ENCODE results near the gene LEKR1. TPM values are rescaled to one million over a fixed set of nuclear protein-coding genes. Genes with fewer than 3 reads are reported as not detected.

LEKR1 gene
- total and polyA plus RNA-seq, 2 donors = 0.37 to 2.7 TPM

GRCh38 chr3:157063469-157063868, 237.3 kb downstream of the LEKR1 start:
- Histone ChIP-seq H3K27ac (ENCODE audit: low read depth) (no peak overlapping the region), H3K36me3 (ENCODE audit: insufficient read depth) (no peaks in the 10 kb centered on the region), H3K4me1 (ENCODE audit: insufficient read depth) (no peaks in the 10 kb centered on the region), H3K4me3 (ENCODE audit: low read depth, low read length) (no peak overlapping the region)
- DNase-seq (ENCODE audit: extremely low spot score) = no peak
- WGBS = 83% methylated on average over 5 of the region's 5 CpGs

DNA sequence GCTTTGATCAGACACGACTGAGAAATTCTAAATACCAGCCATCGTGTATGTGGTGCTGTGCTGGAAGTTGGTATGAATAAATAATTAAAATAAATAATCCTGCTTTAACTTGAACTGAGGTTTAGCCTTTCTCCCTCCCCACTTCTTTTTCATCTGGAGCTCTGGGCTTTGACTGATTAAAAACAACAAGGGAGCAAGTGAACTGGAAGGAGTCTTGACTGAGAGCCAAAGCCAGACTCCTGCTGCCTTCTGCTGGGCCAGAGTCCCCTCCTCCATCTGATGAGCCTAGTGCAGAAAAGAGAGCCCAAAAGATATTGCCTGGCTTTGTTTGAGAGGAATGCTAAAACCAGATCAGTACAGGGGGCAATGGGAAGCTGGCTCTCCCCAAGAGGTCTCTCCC, 237.8 kb downstream of the LEKR1 start:
- no peak overlapping the region for H3K4me3 ChIP-seq (ENCODE audit: low read depth, low read length)
- WGBS = 62% methylated on average over 2 of the region's 2 CpGs
- no peak for DNase-seq (ENCODE audit: extremely low spot score)
- no peaks in the 10 kb centered on the region for H3K36me3 ChIP-seq (ENCODE audit: insufficient read depth)
- H3K27ac ChIP-seq (ENCODE audit: low read depth) = no peak overlapping the region
- no peaks in the 10 kb centered on the region for H3K4me1 ChIP-seq (ENCODE audit: insufficient read depth)

DNA sequence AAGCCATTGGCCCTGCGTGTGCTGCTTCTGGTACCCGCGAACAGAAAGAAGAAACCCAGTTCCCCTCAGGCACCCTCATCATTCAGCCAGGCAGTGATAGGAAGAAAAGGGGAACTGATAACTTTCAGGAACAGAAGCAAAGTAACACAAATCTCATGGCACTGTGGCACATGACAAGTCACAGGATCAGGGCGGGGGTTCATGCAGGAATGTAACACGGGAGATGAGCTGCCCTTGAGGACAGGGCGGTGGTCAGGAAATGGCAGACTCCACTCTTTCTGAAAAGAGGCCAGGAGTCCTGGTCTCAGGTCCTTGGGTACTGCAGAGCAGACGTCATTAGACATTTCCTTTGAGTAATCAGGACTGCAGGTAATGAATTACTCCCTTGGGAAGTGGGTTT, 238.2 kb downstream of the LEKR1 start:
- no peaks in the 10 kb centered on the region for H3K4me1 ChIP-seq (ENCODE audit: insufficient read depth)
- H3K4me3 ChIP-seq (ENCODE audit: low read depth, low read length) = no peak overlapping the region
- no peak for DNase-seq (ENCODE audit: extremely low spot score)
- H3K27ac ChIP-seq (ENCODE audit: low read depth) = no peak overlapping the region
- H3K36me3 ChIP-seq (ENCODE audit: insufficient read depth) = no peaks in the 10 kb centered on the region
- 78% methylated on average over 7 of the region's 7 CpGs for WGBS

DNA sequence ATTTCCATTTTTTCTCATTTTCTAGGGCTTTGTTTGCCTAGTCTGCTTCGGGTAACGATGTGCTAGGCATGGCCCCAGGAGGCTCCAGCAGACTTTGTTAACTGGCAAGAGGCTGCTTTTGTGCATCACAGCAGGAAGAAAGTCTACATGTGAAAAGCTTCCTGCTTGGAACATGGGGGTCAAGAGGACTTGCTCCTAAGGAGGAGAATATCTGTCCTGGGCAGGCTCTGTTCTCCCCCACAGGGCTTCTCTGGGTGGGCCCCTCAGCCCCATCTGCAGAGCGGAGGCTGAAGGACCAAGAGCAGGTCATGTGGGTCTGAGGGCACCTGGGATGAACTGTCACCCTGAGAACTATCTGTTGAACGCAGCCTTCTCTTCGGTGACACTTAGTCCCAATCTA, 239.0 kb downstream of the LEKR1 start:
- WGBS = 86% methylated on average over 5 of the region's 5 CpGs
- H3K4me1 ChIP-seq (ENCODE audit: insufficient read depth) = no peaks in the 10 kb centered on the region
- no peak overlapping the region for H3K4me3 ChIP-seq (ENCODE audit: low read depth, low read length)
- no peaks in the 10 kb centered on the region for H3K36me3 ChIP-seq (ENCODE audit: insufficient read depth)
- no peak overlapping the region for H3K27ac ChIP-seq (ENCODE audit: low read depth)
- no peak for DNase-seq (ENCODE audit: extremely low spot score)

DNA sequence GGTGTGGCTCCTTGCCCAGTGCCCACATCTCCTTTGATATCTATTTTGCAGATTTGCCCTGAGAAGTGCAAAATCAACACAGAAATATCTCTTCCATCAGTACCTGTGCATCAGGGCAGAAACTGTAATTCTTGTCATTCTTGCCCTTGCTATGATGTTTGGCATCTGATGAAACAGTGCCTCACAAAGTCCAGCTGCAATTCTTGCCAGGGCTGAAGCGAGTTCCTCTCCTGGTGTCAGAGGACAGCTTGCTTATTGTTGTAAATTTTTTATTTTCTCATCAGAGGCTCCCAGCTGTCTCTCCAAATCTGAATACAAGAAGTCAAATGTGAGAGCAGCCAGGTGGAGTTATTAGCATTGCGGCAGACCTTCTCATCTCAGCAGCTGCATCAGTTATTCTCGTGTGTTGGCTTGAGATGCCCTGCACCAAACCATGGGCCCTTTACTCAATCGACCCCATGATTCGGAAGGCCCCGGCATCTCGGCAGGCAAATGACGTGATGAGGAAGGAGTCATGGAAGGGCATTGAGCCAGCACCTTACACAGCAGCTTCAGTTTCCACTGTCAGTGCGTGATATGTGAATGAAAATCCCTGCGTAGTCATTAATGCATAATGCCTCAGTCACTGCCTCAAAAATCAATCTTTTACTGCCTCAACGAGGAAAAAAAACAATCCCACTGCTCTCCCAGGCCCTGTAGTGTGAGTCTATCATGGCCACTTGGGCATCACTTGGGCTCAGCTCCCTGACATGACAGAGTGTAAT, 240.4 kb downstream of the LEKR1 start:
- no peak for DNase-seq (ENCODE audit: extremely low spot score)
- Histone ChIP-seq H3K4me3 (ENCODE audit: low read depth, low read length) (no peak overlapping the region), H3K4me1 (ENCODE audit: insufficient read depth) (no peaks in the 10 kb centered on the region), H3K27ac (ENCODE audit: low read depth) (no peak overlapping the region), H3K36me3 (ENCODE audit: insufficient read depth) (no peaks in the 10 kb centered on the region)
- 61% methylated on average over 11 of the region's 11 CpGs for WGBS

DNA sequence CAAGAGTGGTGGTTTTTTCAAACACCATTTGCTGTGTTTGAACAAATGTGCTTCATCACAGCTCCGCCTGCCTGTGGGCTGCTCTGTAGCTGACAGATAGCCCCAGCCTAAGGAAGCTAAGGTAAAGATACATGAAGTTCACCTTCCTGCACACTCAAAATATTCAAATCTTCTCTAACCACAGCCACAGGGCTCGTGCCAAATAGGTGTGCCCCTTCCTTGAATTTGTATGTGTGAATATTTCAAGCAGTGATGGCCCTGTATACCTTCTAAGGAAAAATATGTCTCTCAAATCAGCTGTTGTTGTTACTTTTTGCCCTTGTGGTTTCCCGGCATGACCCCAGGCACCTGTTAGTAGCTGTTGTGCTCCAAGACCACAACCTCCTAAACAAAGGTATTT, 241.0 kb downstream of the LEKR1 start:
- Histone ChIP-seq H3K4me1 (ENCODE audit: insufficient read depth) (no peaks in the 10 kb centered on the region), H3K27ac (ENCODE audit: low read depth) (no peak overlapping the region), H3K36me3 (ENCODE audit: insufficient read depth) (no peaks in the 10 kb centered on the region), H3K4me3 (ENCODE audit: low read depth, low read length) (no peak overlapping the region)
- DNase-seq (ENCODE audit: extremely low spot score) = no peak
- WGBS = 87% methylated on average over 3 of the region's 3 CpGs

- no peaks in the 10 kb centered on the region for H3K4me1 ChIP-seq (ENCODE audit: insufficient read depth)
- WGBS = 90% methylated on average over 4 of the region's 4 CpGs
- H3K27ac ChIP-seq (ENCODE audit: low read depth) = no peak overlapping the region
- no peaks in the 10 kb centered on the region for H3K36me3 ChIP-seq (ENCODE audit: insufficient read depth)
- H3K4me3 ChIP-seq (ENCODE audit: low read depth, low read length) = no peak overlapping the region
- DNase-seq (ENCODE audit: extremely low spot score) = no peak
These were observed 243.3 kb downstream of the LEKR1 start for GRCh38 chr3:157069406-157069805.

DNA sequence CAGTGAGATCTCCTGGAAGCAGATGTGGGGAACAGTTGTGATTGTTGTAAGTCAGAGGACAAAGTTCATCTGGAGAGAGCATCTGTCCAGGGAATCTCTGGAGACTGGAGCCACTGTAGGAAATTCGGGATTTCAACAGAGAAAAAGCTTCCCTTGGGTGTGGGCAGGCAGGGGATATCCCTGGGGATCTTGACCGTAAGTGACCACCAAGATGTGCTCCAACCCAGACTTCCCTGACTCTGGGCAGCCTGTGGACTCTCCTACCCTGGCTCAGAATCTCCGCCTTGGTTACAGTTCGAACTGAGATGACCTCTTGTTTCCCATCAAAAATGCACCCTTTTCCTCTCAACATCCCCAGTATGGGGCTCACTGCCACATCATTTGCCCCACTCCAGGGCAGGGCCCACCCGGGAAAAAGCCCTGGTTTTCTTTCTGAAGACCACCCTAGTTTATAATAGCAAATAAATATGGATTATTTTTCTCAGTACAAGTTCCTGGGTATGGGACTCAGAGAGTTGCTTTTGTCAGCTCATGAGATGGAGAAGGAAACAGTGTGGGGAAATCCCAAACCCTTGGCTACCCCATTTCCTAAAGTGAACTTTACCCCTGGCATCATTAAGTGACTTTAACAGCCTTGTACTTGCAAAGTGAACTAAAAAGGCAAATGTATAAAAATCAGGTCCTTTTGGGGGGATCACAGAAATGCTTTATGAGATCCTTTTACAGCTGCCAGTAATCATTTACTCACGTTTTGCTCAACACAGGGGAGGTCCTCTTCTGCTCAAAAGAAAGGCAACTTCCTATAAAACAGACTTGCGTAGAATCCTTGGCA, 243.9 kb downstream of the LEKR1 start:
- Histone ChIP-seq H3K36me3 (ENCODE audit: insufficient read depth) (no peaks in the 10 kb centered on the region), H3K27ac (ENCODE audit: low read depth) (no peak overlapping the region), H3K4me1 (ENCODE audit: insufficient read depth) (no peaks in the 10 kb centered on the region), H3K4me3 (ENCODE audit: low read depth, low read length) (no peak overlapping the region)
- 73% methylated on average over 7 of the region's 7 CpGs for WGBS
- DNase-seq (ENCODE audit: extremely low spot score) = no peak

- H3K4me1 ChIP-seq (ENCODE audit: insufficient read depth) = no peaks in the 10 kb centered on the region
- H3K27ac ChIP-seq (ENCODE audit: low read depth) = no peak overlapping the region
- whole genome bisulfite sequencing = 60% methylated on average over 2 of the region's 2 CpGs
- no peaks in the 10 kb centered on the region for H3K36me3 ChIP-seq (ENCODE audit: insufficient read depth)
- H3K4me3 ChIP-seq (ENCODE audit: low read depth, low read length) = no peak overlapping the region
- DNase-seq (ENCODE audit: extremely low spot score) = no peak
These were observed 244.5 kb downstream of the LEKR1 start for GRCh38 chr3:157070678-157070999.

DNA sequence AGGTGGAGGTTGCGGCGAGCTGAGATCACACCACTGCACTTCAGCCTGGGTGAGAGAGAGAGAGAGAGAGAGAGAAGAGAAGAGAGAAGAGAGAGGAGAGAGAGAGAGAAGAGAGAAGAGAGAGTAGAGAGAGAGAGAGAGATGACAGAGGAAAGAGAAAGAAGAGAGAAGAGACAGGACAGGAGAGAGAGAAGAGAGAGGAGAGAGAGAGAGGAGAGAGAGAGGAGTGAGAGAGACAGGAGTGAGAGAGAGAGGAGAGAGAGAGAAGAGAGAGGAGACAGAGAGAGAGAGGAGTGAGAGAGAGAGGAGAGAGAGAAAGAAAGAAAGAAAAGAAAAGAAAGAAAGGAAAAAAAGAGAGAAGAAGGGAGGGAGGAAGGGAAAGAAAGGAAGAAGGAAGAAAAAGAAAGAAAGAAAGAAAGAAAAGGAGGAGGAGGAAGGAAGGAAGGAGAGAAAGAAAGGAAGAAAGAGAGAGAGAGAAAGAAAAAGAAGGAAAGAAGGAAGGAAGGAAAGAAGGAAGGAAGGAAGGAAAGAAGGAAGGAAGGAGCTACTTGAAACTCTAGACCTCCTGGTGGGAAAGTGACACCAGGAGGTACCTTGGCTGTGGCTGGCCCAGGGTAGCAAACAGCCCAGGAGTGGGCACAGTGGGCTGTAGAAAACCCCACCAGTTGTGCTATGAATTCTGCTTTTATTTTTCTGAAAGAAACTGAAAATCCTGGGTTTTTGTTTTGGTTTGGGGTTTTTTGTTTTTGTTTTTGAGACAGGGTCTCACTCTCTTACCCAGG, 245.8 kb downstream of the LEKR1 start:
- 96% methylated on average over 2 of the region's 2 CpGs for WGBS

GRCh38 chr3:157073810-157074209, 247.7 kb downstream of the LEKR1 start:
- Histone ChIP-seq H3K36me3 (ENCODE audit: insufficient read depth) (no peaks in the 10 kb centered on the region), H3K27ac (ENCODE audit: low read depth) (no peak overlapping the region), H3K4me3 (ENCODE audit: low read depth, low read length) (no peak overlapping the region), H3K4me1 (ENCODE audit: insufficient read depth) (no peaks in the 10 kb centered on the region)
- DNase-seq (ENCODE audit: extremely low spot score) = no peak
- 53% methylated on average over 4 of the region's 4 CpGs for WGBS

More for the DNA sequence above, 245.8 kb downstream of the LEKR1 start:
- Histone ChIP-seq H3K27ac (ENCODE audit: low read depth) (no peak overlapping the region), H3K36me3 (ENCODE audit: insufficient read depth) (no peaks in the 10 kb centered on the region), H3K4me1 (ENCODE audit: insufficient read depth) (no peaks in the 10 kb centered on the region), H3K4me3 (ENCODE audit: low read depth, low read length) (no peak overlapping the region)
- DNase-seq (ENCODE audit: extremely low spot score) = no peak

- no peaks in the 10 kb centered on the region for H3K4me1 ChIP-seq (ENCODE audit: insufficient read depth)
- no peak overlapping the region for H3K4me3 ChIP-seq (ENCODE audit: low read depth, low read length)
- H3K36me3 ChIP-seq (ENCODE audit: insufficient read depth) = no peaks in the 10 kb centered on the region
- no peak for DNase-seq (ENCODE audit: extremely low spot score)
- 96% methylated on average over 3 of the region's 3 CpGs for WGBS
- H3K27ac ChIP-seq (ENCODE audit: low read depth) = no peak overlapping the region
These were observed 248.3 kb downstream of the LEKR1 start for GRCh38 chr3:157074490-157074889.

- Histone ChIP-seq H3K27ac (ENCODE audit: low read depth) (no peak overlapping the region), H3K36me3 (ENCODE audit: insufficient read depth) (no peaks in the 10 kb centered on the region), H3K4me1 (ENCODE audit: insufficient read depth) (no peaks in the 10 kb centered on the region), H3K4me3 (ENCODE audit: low read depth, low read length) (no peak overlapping the region)
- no peak for DNase-seq (ENCODE audit: extremely low spot score)
- 94% methylated on average over 2 of the region's 2 CpGs for WGBS
These were observed 248.8 kb downstream of the LEKR1 start for GRCh38 chr3:157074981-157075380.

Measured in urinary bladder (tissue), 4 donors.